ENCODE data around the gene HECTD2.
"Not testable (repeated sequence)": the region's sequence is repeated elsewhere in the genome, so short reads cannot be mapped to it uniquely, and the experiment has no call there.

The HECTD2 gene

DNA sequence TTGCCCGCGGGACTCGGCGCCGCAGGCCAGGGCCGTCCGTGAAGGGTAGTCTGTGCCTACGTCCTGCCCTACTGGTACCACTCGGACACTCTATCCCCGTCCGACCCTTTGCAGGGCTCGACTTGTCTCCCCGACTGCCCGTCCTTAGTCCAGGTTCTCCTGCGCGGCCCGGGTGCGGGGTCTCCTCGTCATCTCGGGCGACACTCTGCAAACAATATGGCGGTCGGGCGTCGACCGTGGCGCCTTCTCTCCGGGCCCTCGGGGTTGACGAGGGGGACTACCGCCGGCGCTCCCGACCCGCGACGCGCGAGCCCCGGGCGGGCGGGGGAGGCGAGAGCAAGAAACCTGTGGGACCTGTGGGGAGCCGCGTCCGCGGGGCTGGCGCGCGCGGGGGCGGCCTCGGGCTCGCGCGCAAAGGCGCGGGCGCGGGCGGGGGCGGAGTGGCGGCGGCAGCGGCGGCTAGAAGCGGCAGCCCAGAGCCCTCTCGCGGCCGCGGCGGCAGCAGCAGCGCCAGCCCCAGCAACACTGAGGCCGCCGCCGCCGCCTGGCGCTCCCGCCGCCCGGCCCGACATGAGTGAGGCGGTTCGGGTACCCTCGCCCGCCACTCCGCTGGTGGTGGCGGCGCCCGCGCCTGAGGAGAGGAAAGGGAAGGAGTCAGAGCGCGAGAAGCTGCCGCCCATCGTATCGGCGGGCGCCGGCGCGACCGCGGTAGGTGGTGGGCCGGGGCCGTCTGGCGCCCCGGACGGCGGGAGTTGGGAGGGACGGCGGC lies at the start of gene HECTD2:
Gene HECTD2, plus strand, starts transcription at position 476 of the 769 bp plus-strand sequence. Its CDS starts 95 bp downstream, at position 571.
- peak; percentile 85 for DNase-seq

GRCh38 chr10:91360461-91360860 lies 49.7 kb upstream of the HECTD2 start:
- DNase-seq = no peak

DNA sequence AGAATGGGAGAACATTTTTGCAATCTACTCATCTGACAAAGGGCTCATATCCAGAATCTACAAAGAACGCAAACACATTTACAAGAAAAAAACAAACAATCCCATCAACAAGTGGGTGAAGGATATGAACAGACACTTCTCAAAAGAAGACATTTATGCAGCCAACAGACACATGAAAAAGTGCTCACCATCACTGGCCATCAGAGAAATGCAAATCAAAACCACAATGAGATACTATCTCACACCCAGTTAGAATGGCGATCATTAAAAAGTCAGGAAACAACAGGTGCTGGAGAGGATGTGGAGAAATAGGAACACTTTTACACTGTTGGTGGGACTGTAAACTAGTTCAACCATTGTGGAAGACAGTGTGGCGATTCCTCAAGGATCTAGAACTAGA lies 44.6 kb upstream of the HECTD2 start:
- not testable (repeated sequence) for DNase-seq

DNA sequence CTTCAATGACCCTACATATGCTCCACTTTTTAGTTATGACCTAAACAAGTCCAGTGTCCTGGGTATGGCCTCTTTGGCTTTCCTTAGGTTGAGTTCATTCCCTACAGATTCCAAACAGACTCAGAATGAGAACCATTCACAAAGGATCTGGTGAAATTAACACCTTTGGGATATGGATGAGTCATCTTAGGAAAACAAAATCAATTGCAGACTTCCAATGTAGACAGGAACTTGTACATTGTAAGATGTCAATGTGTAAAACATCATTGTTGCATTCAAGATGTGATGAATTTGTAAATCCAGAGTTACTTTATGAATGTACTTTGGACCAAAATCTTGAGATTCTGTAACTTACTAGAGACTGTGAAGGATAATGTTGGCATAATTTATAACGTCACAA lies 43.4 kb upstream of the HECTD2 start:
- peak; percentile 39 for DNase-seq

DNA sequence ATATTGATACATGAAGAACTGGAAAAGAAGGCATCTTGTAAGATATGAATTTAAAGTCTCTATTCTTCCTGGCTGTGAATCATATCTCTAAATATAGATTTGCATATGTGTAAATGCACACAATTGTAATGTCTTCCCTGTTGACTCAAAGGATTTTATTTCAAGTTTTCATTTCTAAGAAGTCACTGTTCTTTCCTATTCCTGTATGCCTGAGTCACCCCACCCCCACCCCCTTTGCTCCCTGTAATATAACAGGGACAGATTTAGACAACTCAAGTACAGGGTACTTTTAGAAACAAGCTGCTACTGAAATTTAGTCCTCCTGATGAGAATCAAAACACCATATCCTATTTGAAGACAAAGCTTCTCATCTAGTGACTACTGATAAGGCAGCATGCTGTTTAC lies 43.0 kb upstream of the HECTD2 start:
- DNase-seq = peak; percentile 62

DNA sequence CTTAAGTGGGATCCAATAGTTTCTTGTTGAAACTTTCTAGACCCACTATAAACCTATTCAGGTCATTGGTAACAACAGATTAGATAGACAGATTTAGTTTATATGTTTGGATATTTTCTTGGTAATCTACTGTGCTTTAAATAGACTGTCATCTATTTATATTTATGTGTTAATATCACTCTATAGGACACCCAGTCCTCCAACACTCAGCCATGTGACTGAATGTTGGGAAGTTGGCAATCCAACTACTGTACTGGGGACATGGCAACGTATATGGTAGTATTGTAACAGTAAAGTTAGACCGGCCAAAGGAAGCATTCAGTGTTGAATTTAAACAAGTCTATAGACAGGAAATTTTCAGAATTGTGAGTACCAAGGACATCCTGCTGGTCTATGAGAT lies 42.6 kb upstream of the HECTD2 start:
- DNase-seq = no peak

GRCh38 chr10:91369978-91370589 lies 40.1 kb upstream of the HECTD2 start:
- DNase-seq = peak; percentile 41

GRCh38 chr10:91374052-91374451 lies 36.1 kb upstream of the HECTD2 start:
- DNase-seq = no peak

GRCh38 chr10:91378061-91378460 lies 32.1 kb upstream of the HECTD2 start:
- DNase-seq = peak; percentile 76

DNA sequence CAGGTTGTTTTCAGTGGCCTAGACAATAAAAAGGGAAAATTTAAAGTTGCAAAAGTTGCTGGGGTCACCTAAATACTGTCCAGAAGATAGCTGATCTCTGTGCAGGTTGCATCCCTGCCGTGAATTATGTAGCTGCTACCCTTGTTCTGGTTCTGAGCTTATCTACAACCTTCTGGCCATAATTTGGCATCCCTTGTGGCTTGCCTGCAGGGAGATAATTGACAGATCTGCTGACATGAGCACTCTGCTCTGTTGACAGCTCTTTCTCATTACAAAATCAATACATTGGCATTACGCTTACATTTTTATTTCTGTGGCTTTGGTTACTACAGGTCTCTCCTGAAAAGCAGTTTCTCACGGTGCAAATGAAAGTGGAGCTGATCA lies 29.3 kb upstream of the HECTD2 start:
- no peak for DNase-seq

- peak; percentile 21 for DNase-seq
Measured at GRCh38 chr10:91381257-91381891, 28.8 kb upstream of the HECTD2 start.

- DNase-seq = no peak
Measured at GRCh38 chr10:91385306-91386085, 24.6 kb upstream of the HECTD2 start.

DNA sequence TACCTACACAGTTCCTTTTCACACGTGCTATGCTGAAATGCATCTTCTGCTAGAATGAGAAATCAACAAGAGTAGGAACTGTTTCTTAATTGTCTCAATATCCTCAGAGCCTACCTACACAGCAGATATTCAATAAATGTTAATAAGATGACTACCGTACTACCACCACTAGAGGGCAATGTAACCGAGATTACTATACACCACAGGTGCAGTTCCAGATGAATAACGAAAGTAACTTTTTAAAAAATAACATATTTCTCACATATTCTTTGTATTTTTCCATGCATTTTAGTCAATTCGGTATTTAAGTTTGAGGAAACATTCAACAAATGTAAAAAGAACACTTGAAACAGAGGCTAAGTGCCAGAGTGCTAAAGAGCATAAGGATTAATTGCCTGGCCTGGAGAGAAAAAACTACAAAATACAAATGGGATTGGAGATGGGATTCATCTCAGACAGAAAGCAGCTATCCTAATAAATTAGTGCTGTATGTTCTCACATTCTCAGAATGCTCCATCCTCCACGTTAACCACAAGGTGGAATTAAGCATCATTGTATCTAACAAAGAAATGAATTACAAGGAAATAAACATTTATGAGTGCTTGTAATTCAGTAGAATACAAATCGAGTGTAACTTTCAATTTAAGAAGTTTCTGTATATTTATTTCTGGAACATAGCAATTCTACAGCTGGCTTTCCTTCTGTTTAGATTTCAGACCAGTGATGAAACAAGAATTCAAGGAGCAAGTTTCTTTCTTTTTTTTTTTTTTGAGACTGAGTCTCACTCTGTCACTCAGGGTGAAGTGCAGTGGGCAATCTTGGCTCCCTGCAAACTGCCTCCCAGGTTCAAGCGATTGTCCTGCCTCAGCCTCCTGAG lies 20.3 kb upstream of the HECTD2 start:
- peak; percentile 57 for DNase-seq

DNA sequence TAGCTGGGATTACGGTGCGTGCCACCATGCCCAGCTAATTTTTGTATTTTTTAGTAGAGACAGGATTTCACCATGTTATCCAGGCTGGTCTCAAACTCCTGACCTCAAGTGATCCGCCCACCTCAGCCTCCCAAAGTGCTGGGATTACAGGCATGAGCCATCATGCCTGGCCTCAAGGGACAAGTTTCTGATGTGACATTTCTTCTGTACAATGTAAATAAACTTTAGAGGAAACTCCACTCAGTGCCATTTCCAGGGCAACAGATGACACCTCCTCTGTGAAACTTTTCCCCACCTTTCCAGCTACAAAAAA lies 19.7 kb upstream of the HECTD2 start:
- DNase-seq = not testable (repeated sequence)

DNA sequence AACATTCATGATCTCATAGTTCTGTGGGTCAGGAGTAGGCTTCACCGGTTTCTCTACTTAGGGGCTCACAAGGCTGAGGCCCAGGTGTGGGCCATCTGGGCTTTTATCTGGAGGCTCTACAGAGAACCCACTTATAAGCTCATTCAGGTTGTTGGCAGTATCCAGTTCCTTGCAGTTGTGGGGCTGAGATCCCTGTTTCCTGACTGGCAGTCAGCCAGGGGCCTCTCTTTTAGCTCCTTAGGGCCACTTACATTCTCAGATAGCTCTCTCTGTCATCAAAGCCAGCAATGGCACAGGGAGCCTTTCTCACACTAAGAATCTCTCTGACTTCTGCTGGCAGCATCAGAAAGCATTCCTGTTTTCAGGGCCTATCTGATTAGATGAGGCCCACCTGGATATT lies 18.2 kb upstream of the HECTD2 start:
- DNase-seq = no peak

GRCh38 chr10:91406322-91406721 lies 3.8 kb upstream of the HECTD2 start:
- no peak for DNase-seq

- peak; percentile 86 for DNase-seq
Measured at GRCh38 chr10:91409069-91409868, 875 bp upstream of the HECTD2 start.

DNA sequence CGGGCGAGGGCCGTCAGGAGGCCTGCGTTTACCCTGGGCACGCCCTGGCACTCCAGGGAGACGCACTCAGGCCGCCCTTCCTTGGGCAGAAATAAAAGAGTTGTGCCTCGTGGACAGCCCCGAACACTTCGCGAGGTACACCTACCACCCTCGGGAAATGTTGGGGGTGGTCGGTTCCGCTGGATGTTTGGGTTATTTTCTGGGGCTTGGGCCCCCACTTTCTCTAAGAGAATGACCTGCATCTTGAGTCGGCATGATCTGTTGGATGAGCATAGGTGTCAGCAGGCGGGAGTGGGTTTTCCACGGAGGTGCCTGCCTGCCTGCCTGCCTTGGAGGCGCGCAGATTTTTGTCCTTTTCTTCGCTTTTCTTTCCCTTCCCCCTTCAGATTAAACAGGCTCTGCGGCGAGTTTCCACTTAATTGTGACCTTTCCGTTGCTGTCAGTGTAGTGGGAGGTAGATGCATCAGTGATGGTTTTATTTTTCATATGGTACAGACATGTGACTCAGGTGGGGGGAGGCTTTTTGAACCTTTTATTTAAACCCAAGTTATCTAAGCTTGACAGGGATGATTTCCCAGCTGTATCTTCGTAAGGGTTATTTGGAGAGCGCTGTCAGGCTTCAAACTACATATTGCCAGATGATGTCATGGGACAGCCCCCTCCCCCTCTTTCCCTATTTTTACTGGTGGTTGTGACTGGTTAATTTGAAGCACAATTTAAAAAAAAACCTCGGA lies 661 bp downstream of the HECTD2 start:
- DNase-seq = peak; percentile 66

GRCh38 chr10:91411621-91412020 lies 1.5 kb downstream of the HECTD2 start:
- no peak for DNase-seq

DNA sequence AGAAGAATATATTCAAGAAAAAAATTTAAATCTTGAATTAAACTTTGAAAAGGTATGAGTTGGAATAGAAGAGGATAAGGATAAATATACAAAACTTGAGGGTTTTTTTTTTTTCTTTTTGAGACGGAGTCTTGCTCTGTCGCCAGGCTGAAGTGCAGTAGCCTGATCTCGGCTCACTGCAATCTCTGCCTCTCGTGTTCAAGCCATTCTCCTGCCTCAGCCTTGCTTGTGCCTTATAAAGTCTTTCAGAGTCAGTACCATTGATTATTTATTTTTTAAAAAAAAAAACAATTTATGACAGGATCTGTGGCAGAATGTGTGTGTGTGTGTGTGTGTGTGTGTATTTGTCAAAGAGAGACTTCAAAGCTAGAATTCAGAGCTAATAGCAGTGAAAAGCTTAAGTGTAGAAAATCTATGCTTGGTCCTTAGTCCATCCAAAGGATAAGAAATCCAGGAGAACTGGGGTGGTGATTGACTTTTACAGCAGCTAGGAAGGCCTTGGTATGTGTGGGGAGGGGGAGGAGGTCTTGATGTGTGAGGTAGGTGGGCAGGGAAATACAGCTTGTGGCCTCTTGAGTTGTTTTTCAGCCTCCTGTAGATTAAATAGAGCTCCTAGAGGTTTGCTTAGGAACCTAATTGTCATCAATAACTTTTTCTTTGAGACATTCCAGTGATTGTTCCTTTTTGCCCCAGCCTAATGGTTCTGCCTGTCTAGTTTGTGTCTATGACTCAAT lies 2.4 kb downstream of the HECTD2 start:
- DNase-seq = no peak

All from fibroblast of skin of right biceps (primary cell).